ENCODE data around the gene MIER2.

The MIER2 gene

GRCh38 chr19:377801-378581 lies 33.4 kb upstream of the MIER2 start:
- ChIA-PET CTCF (no interaction called here), POLR2A (no interaction called here)
- Histone ChIP-seq H3K4me3 (ENCODE audit: control insufficient read depth in 1 of 7, extremely low read depth in 1 of 7, insufficient read depth in 4 of 7, low read depth in 2 of 7, low read length in 6 of 7) (no peak overlapping the region), H3K27me3 (replicated peaks in 2 of 5; ENCODE audit: control insufficient read depth in 4 of 5, insufficient read depth in 5 of 5, low read length in 4 of 5) (peaks cover 0 to 37% (median 9%) of the 10 kb centered on the region in 5 experiments), H3K9me3 (ENCODE audit: control extremely low read depth in 1 of 5, control insufficient read depth in 4 of 5, insufficient read depth in 2 of 5, low read depth in 1 of 5, low read length in 4 of 5) (no peaks in the 10 kb centered on the region), H3K4me1 (ENCODE audit: control extremely low read depth in 1 of 4, control insufficient read depth in 4 of 4, insufficient read depth in 4 of 4, low read length in 3 of 4) (no peaks in the 10 kb centered on the region), H3K36me3 (ENCODE audit: control insufficient read depth in 4 of 4, insufficient read depth in 4 of 4, low read length in 3 of 4) (no peaks in the 10 kb centered on the region), H3K27ac (ENCODE audit: insufficient read depth in 1 of 2, low read depth in 1 of 2, low read length in 2 of 2, poor library complexity in 1 of 2, severe bottlenecking in 2 of 2) (no peak overlapping the region)
- DNase-seq: no peak
- WGBS (ENCODE audit: insufficient coverage): 79% methylated on average over 28 of the region's 38 CpGs

- POLR2A ChIA-PET: interaction anchor here (0.5 kb wide), 1 partner anchor 33 kb away, joined by 3 read pairs; no protein-coding TSS in a partner anchor
- DNase-seq: no peak
- H3K4me3 ChIP-seq (ENCODE audit: control insufficient read depth in 1 of 7, extremely low read depth in 1 of 7, insufficient read depth in 4 of 7, low read depth in 2 of 7, low read length in 6 of 7): no peak overlapping the region
- no peaks in the 10 kb centered on the region for H3K9me3 ChIP-seq (ENCODE audit: control extremely low read depth in 1 of 5, control insufficient read depth in 4 of 5, insufficient read depth in 2 of 5, low read depth in 1 of 5, low read length in 4 of 5)
- peaks cover 0 to 44% (median 8%) of the 10 kb centered on the region in 5 experiments for H3K27me3 ChIP-seq (replicated peaks in 2 of 5; ENCODE audit: control insufficient read depth in 4 of 5, insufficient read depth in 5 of 5, low read length in 4 of 5)
- H3K27ac ChIP-seq (ENCODE audit: insufficient read depth in 1 of 2, low read depth in 1 of 2, low read length in 2 of 2, poor library complexity in 1 of 2, severe bottlenecking in 2 of 2): no peak overlapping the region
- 80% methylated on average over 8 of the region's 8 CpGs for WGBS (ENCODE audit: insufficient coverage)
- CTCF ChIA-PET: no interaction called here
- H3K36me3 ChIP-seq (ENCODE audit: control insufficient read depth in 4 of 4, insufficient read depth in 4 of 4, low read length in 3 of 4): no peaks in the 10 kb centered on the region
- no peaks in the 10 kb centered on the region for H3K4me1 ChIP-seq (ENCODE audit: control extremely low read depth in 1 of 4, control insufficient read depth in 4 of 4, insufficient read depth in 4 of 4, low read length in 3 of 4)
Observed at GRCh38 chr19:376111-376470, 31.5 kb upstream of the MIER2 start.

- DNase-seq: no peak
- Histone ChIP-seq H3K4me3 (ENCODE audit: control insufficient read depth in 1 of 7, extremely low read depth in 1 of 7, insufficient read depth in 4 of 7, low read depth in 2 of 7, low read length in 6 of 7) (no peak overlapping the region), H3K27ac (ENCODE audit: insufficient read depth in 1 of 2, low read depth in 1 of 2, low read length in 2 of 2, poor library complexity in 1 of 2, severe bottlenecking in 2 of 2) (no peak overlapping the region), H3K9me3 (ENCODE audit: control extremely low read depth in 1 of 5, control insufficient read depth in 4 of 5, insufficient read depth in 2 of 5, low read depth in 1 of 5, low read length in 4 of 5) (no peaks in the 10 kb centered on the region), H3K4me1 (ENCODE audit: control extremely low read depth in 1 of 4, control insufficient read depth in 4 of 4, insufficient read depth in 4 of 4, low read length in 3 of 4) (no peaks in the 10 kb centered on the region), H3K27me3 (replicated peaks in 2 of 5; ENCODE audit: control insufficient read depth in 4 of 5, insufficient read depth in 5 of 5, low read length in 4 of 5) (peaks cover 0 to 44% (median 8%) of the 10 kb centered on the region in 5 experiments), H3K36me3 (ENCODE audit: control insufficient read depth in 4 of 4, insufficient read depth in 4 of 4, low read length in 3 of 4) (no peaks in the 10 kb centered on the region)
- CTCF ChIA-PET: no interaction called here
- WGBS (ENCODE audit: insufficient coverage): 85% methylated on average over 40 of the region's 43 CpGs
- POLR2A ChIA-PET: interaction anchor here (0.5 kb wide), 1 partner anchor 33 kb away, joined by 3 read pairs; no protein-coding TSS in a partner anchor
Observed at GRCh38 chr19:375395-376110, 31.0 kb upstream of the MIER2 start.

- 76% methylated on average over 16 of the region's 17 CpGs for WGBS (ENCODE audit: insufficient coverage)
- no peak overlapping the region for H3K4me3 ChIP-seq (ENCODE audit: control insufficient read depth in 1 of 7, extremely low read depth in 1 of 7, insufficient read depth in 4 of 7, low read depth in 2 of 7, low read length in 6 of 7)
- CTCF ChIA-PET: no interaction called here
- H3K9me3 ChIP-seq (ENCODE audit: control extremely low read depth in 1 of 5, control insufficient read depth in 4 of 5, insufficient read depth in 2 of 5, low read depth in 1 of 5, low read length in 4 of 5): no peaks in the 10 kb centered on the region
- no peaks in the 10 kb centered on the region for H3K36me3 ChIP-seq (ENCODE audit: control insufficient read depth in 4 of 4, insufficient read depth in 4 of 4, low read length in 3 of 4)
- H3K27me3 ChIP-seq (replicated peaks in 2 of 5; ENCODE audit: control insufficient read depth in 4 of 5, insufficient read depth in 5 of 5, low read length in 4 of 5): peaks cover 0 to 44% (median 8%) of the 10 kb centered on the region in 5 experiments
- no peak overlapping the region for H3K27ac ChIP-seq (ENCODE audit: insufficient read depth in 1 of 2, low read depth in 1 of 2, low read length in 2 of 2, poor library complexity in 1 of 2, severe bottlenecking in 2 of 2)
- H3K4me1 ChIP-seq (ENCODE audit: control extremely low read depth in 1 of 4, control insufficient read depth in 4 of 4, insufficient read depth in 4 of 4, low read length in 3 of 4): no peaks in the 10 kb centered on the region
- DNase-seq: no peak
- POLR2A ChIA-PET: no interaction called here
Observed at GRCh38 chr19:374886-375235, 30.3 kb upstream of the MIER2 start.

GRCh38 chr19:374183-374885 lies 29.7 kb upstream of the MIER2 start:
- H3K4me3 ChIP-seq (ENCODE audit: control insufficient read depth in 1 of 7, extremely low read depth in 1 of 7, insufficient read depth in 4 of 7, low read depth in 2 of 7, low read length in 6 of 7): no peak overlapping the region
- ChIA-PET CTCF (no interaction called here), POLR2A (no interaction called here)

GRCh38 chr19:373391-374182 lies 29.0 kb upstream of the MIER2 start:
- POLR2A ChIA-PET: no interaction called here
- Histone ChIP-seq H3K4me1 (ENCODE audit: control extremely low read depth in 1 of 4, control insufficient read depth in 4 of 4, insufficient read depth in 4 of 4, low read length in 3 of 4) (no peaks in the 10 kb centered on the region), H3K4me3 (ENCODE audit: control insufficient read depth in 1 of 7, extremely low read depth in 1 of 7, insufficient read depth in 4 of 7, low read depth in 2 of 7, low read length in 6 of 7) (no peak overlapping the region), H3K36me3 (ENCODE audit: control insufficient read depth in 4 of 4, insufficient read depth in 4 of 4, low read length in 3 of 4) (no peaks in the 10 kb centered on the region), H3K27ac (ENCODE audit: insufficient read depth in 1 of 2, low read depth in 1 of 2, low read length in 2 of 2, poor library complexity in 1 of 2, severe bottlenecking in 2 of 2) (no peak overlapping the region), H3K9me3 (ENCODE audit: control extremely low read depth in 1 of 5, control insufficient read depth in 4 of 5, insufficient read depth in 2 of 5, low read depth in 1 of 5, low read length in 4 of 5) (no peaks in the 10 kb centered on the region), H3K27me3 (replicated peaks in 2 of 5; ENCODE audit: control insufficient read depth in 4 of 5, insufficient read depth in 5 of 5, low read length in 4 of 5) (peaks cover 0 to 45% (median 8%) of the 10 kb centered on the region in 5 experiments)
- no peak for DNase-seq
- WGBS (ENCODE audit: insufficient coverage): 96% methylated on average over 15 of the region's 24 CpGs
- CTCF ChIA-PET: no interaction called here

More at GRCh38 chr19:374183-374885, 29.7 kb upstream of the MIER2 start:
- H3K27me3 ChIP-seq (replicated peaks in 2 of 5; ENCODE audit: control insufficient read depth in 4 of 5, insufficient read depth in 5 of 5, low read length in 4 of 5): peaks cover 0 to 47% (median 8%) of the 10 kb centered on the region in 5 experiments
- H3K36me3 ChIP-seq (ENCODE audit: control insufficient read depth in 4 of 4, insufficient read depth in 4 of 4, low read length in 3 of 4): no peaks in the 10 kb centered on the region
- DNase-seq: no peak
- WGBS (ENCODE audit: insufficient coverage): 86% methylated on average over 19 of the region's 23 CpGs
- no peaks in the 10 kb centered on the region for H3K9me3 ChIP-seq (ENCODE audit: control extremely low read depth in 1 of 5, control insufficient read depth in 4 of 5, insufficient read depth in 2 of 5, low read depth in 1 of 5, low read length in 4 of 5)
- no peak overlapping the region for H3K27ac ChIP-seq (ENCODE audit: insufficient read depth in 1 of 2, low read depth in 1 of 2, low read length in 2 of 2, poor library complexity in 1 of 2, severe bottlenecking in 2 of 2)
- H3K4me1 ChIP-seq (ENCODE audit: control extremely low read depth in 1 of 4, control insufficient read depth in 4 of 4, insufficient read depth in 4 of 4, low read length in 3 of 4): no peaks in the 10 kb centered on the region

Data from common myeloid progenitor, CD34-positive (primary cell).